K562 (cell line): Measurements from ENCODE around the gene DOCK7. TPM values are rescaled to one million over a fixed set of nuclear protein-coding genes. Genes with fewer than 3 reads are reported as not detected.

Experiments used
- ATAC-seq: fragments of 200-7000 bp; cut with Tn5 transposase; 3 replicates; pipeline ENCODE4 v1.9.1; 2020; ENCODE audit warnings: moderate library complexity
- BruUV-seq: library from RNA; stranded (reverse); fragments of 400-500 nt; replicated peaks from 2 replicates; lab custom pipeline; 2021; lab: Mats Ljungman, UMichigan
- CTCF ChIA-PET: fragments of 300-600 bp; formaldehyde crosslinking; extraction: SDS; loops from one replicate; lab custom pipeline; 2021; ENCODE audit warnings: low intra/inter-chr PET ratio; lab: Yijun Ruan, JAX
- POLR2A ChIA-PET: fragments of 300-600, 350-650 bp; sonication (Branson Sonifier 250); formaldehyde crosslinking; extraction: SDS; loops from one replicate; lab custom pipeline; 2021; ENCODE audit warnings: antibody characterized with exemption, inconsistent platforms; lab: Yijun Ruan, JAX
- DNase-seq, 4 experiments: peaks; one replicate each; pipeline versions ENCODE4 v3.0.0 to v3.0.0-alpha.2; 2011 to 2018; ENCODE audit warnings: low spot score in 3 of 4, mixed read lengths in 3 of 4; ENCODE audit errors: extremely low read depth in 1 of 4
- FAIRE-seq: peaks from 2 replicates; lab custom pipeline; 2011; peaks lifted over from hg19 to GRCh38; lab: Jason Lieb, UNC
- H2AFZ ChIP-seq: 2 replicates; pipeline ENCODE4 v1.6.0; 2011; ENCODE audit warnings: low read depth, low read length, control low read depth, inconsistent platforms
- H3K27ac ChIP-seq: fragments of 200-600 bp; 3 replicates; pipeline ENCODE4 v1.8.0; 2011; ENCODE audit warnings: low read depth, mild to moderate bottlenecking, control low read depth, inconsistent platforms, low read length, moderate library complexity, mixed read lengths; ENCODE audit errors: extremely low read depth
- H3K27me3 ChIP-seq, 2 experiments: fragments of 300-600 bp in 1 of 2; 2 replicates in 1 of 2; 3 replicates in 1 of 2; pipeline versions ENCODE4 v1.6.0 to v1.8.0; 2011; ENCODE audit warnings: inconsistent platforms in 2 of 2, low read length in 2 of 2, mild to moderate bottlenecking in 1 of 2, mixed read lengths in 1 of 2, moderate library complexity in 1 of 2; ENCODE audit not compliant: control insufficient read depth in 2 of 2, insufficient read depth in 2 of 2
- H3K36me3 ChIP-seq: fragments of 300-600 bp; 3 replicates; pipeline ENCODE4 v1.8.0; 2011; ENCODE audit warnings: mild to moderate bottlenecking, low read length, inconsistent platforms; ENCODE audit not compliant: control insufficient read depth, insufficient read depth
- H3K4me1 ChIP-seq, 2 experiments: fragments of 200-600 bp in 1 of 2; replicated peaks in 1 of 2; 2 replicates in 1 of 2; 3 replicates in 1 of 2; pipeline versions ENCODE4 v1.5.1 to v1.8.0; 2011; ENCODE audit warnings: inconsistent platforms in 2 of 2, low read length in 2 of 2, mild to moderate bottlenecking in 1 of 2, mixed read lengths in 1 of 2, moderate library complexity in 1 of 2; ENCODE audit not compliant: control insufficient read depth in 2 of 2, insufficient read depth in 2 of 2
- H3K4me2 ChIP-seq: 2 replicates; pipeline ENCODE4 v1.6.1; 2011; ENCODE audit warnings: low read length, control low read depth, inconsistent platforms, mixed read lengths; ENCODE audit not compliant: insufficient read depth
- H3K4me3 ChIP-seq: fragments of 200-600 bp; sonication (generic), shearing (Covaris generic); 2 replicates; pipeline ENCODE4 v1.5.1; 2016; ENCODE audit warnings: control low read depth, inconsistent platforms
- H3K79me2 ChIP-seq: fragments of 200-600 bp; 3 replicates; pipeline ENCODE4 v1.8.0; 2011; ENCODE audit warnings: low read length, inconsistent platforms; ENCODE audit not compliant: control insufficient read depth, insufficient read depth
- H3K9ac ChIP-seq, 2 experiments: 2 replicates each; pipeline versions ENCODE4 v1.6.0 to v1.6.1; 2011; ENCODE audit warnings: low read depth in 2 of 2, low read length in 2 of 2, control low read depth in 1 of 2, inconsistent platforms in 1 of 2, mild to moderate bottlenecking in 1 of 2, mixed read lengths in 1 of 2; ENCODE audit not compliant: insufficient read depth in 1 of 2
- H3K9me1 ChIP-seq: one replicate; pipeline ENCODE4 v1.6.0; 2011; ENCODE audit warnings: inconsistent platforms, mild to moderate bottlenecking, low read length, moderate library complexity; ENCODE audit not compliant: control insufficient read depth, insufficient read depth
- H3K9me3 ChIP-seq: replicated peaks from 2 replicates; pipeline ENCODE4 v1.5.1; 2011; ENCODE audit warnings: low read depth, low read length, inconsistent platforms; ENCODE audit not compliant: control insufficient read depth, insufficient read depth
- H4K20me1 ChIP-seq: replicated peaks from 2 replicates; pipeline ENCODE4 v1.6.1; 2011; ENCODE audit warnings: low read length, inconsistent platforms, mixed read lengths; ENCODE audit not compliant: control insufficient read depth, insufficient read depth
- CBX1 ChIP-seq: sonication (generic); IDR thresholded peaks from 2 replicates; pipeline ENCODE4 v1.6.1; 2016; ENCODE audit warnings: antibody characterized with exemption, low read depth, mild to moderate bottlenecking
- CREBBP ChIP-seq: IDR thresholded peaks from one replicate; pipeline ENCODE4 v1.6.1; 2012; ENCODE audit warnings: low read depth, mild to moderate bottlenecking, control low read depth, inconsistent platforms, low read length
- DEAF1 ChIP-seq: fragments of 450-650 bp; formaldehyde crosslinking; IDR thresholded peaks from 2 replicates; pipeline ENCODE4 v1.4.0; 2020; ENCODE audit warnings: mild to moderate bottlenecking, moderate library complexity
- KLF16 ChIP-seq: IDR thresholded peaks from 2 replicates; pipeline ENCODE4 v1.6.1; 2016; ENCODE audit warnings: antibody characterized with exemption
- MTA1 ChIP-seq: fragments of 450-650 bp; IDR thresholded peaks from 2 replicates; pipeline ENCODE4 v1.6.1; 2017; ENCODE audit warnings: borderline replicate concordance
- NFYB ChIP-seq: IDR thresholded peaks from 2 replicates; pipeline ENCODE4 v1.6.1; 2011; ENCODE audit warnings: mild to moderate bottlenecking, moderate library complexity; ENCODE audit not compliant: insufficient read length; ENCODE audit errors: extremely low read depth
- NR2F6 ChIP-seq: fragments of 450-650 bp; formaldehyde crosslinking; IDR thresholded peaks from 2 replicates; pipeline ENCODE4 v1.4.0; 2020; ENCODE audit warnings: mild to moderate bottlenecking
- NRF1 ChIP-seq, 2 experiments: fragments of 450-650 bp; IDR thresholded peaks in 1 of 2; conservative IDR thresholded peaks in 1 of 2; 2 replicates each; pipeline ENCODE4 v1.6.1; 2014; ENCODE audit warnings: mild to moderate bottlenecking in 2 of 2
- PKNOX1 ChIP-seq: fragments of 450-650 bp; IDR thresholded peaks from 2 replicates; pipeline ENCODE4 v1.6.1; 2016
- SNRNP70 ChIP-seq: fragments of 200-400 bp; formaldehyde crosslinking; optimal IDR thresholded peaks from 2 replicates; pipeline ENCODE3; 2017; ENCODE audit warnings: low read depth, low read length
- ZBTB17 ChIP-seq: fragments of 450-650 bp; formaldehyde crosslinking; IDR thresholded peaks from 2 replicates; pipeline ENCODE4 v1.4.0; 2020; ENCODE audit warnings: mild to moderate bottlenecking
- ZC3H4 ChIP-seq: sonication (generic); formaldehyde crosslinking; IDR thresholded peaks from 2 replicates; pipeline ENCODE4 v1.9.0; 2021; ENCODE audit warnings: missing genetic modification reagents, borderline replicate concordance
- WGBS: fragments of 100-300 bp; shearing (Covaris generic); methylation state at CpG from one replicate; pipeline ENCODE4 v1.1.6; 2016; ENCODE audit warnings: low coverage, mixed read lengths; ENCODE audit not compliant: insufficient coverage; ENCODE audit errors: missing lambda C conversion rate; 5-methylcytosine and 5-hydroxymethylcytosine counted together
- in situ Hi-C: fragments of 300-500 bp; cut with MboI; formaldehyde crosslinking; loops from 4 replicates; pipeline ENCODE4 v1.15.0; 2018; ENCODE audit warnings: inconsistent platforms, mixed read lengths
- intact Hi-C: fragments of 100-400 bp; cut with micrococcal nuclease; formaldehyde crosslinking; loops from 2 replicates; pipeline ENCODE4 v1.14.2; 2022
- polyA plus RNA-seq, 8 experiments: library from polyadenylated mRNA; depleted of rRNA in 4 of 8; stranded (reverse) in 5 of 8; unstranded in 3 of 8; fragments of >200 nt; fragmentation: Nextera tagmentation in 2 of 8; fragmentation: Illumina TruSeq in 1 of 8; extraction: Ambion mirVana in 2 of 8; extraction: Trizol in 1 of 8; gene quantifications; 2 replicates each; pipeline versions ENCODE4 v1.2.1 to v1.2.3, GENCODE V29; 2011 to 2014; ENCODE audit warnings: inconsistent platforms in 1 of 8, missing spikeins in 1 of 8
- total RNA-seq, 7 experiments: library from RNA; depleted of rRNA in 6 of 7; stranded (reverse); fragments of >200 nt in 6 of 7; fragmentation: Illumina TruSeq in 2 of 7; extraction: Trizol in 2 of 7; gene quantifications; 2 replicates each; pipeline versions ENCODE4 v1.2.1 to v1.2.3, GENCODE V29; 2011 to 2021; ENCODE audit warnings: low replicate concordance in 1 of 7
- TF ChIP-seq, protein P1 (sequence below): sonication (generic); formaldehyde crosslinking; IDR thresholded peaks from 2 replicates; pipeline ENCODE4 v1.8.0; 2023; ENCODE audit warnings: mild to moderate bottlenecking, missing genetic modification reagents
- TF ChIP-seq, protein P2 (sequence below): sonication (generic); formaldehyde crosslinking; IDR thresholded peaks from 2 replicates; pipeline ENCODE4 v1.8.1; 2023; ENCODE audit warnings: mild to moderate bottlenecking, missing genetic modification reagents
- TF ChIP-seq, protein P3 (sequence below): fragments of 250-450 bp; sonication (Bioruptor Pico); IDR thresholded peaks from 2 replicates; pipeline ENCODE4 v1.9.0; 2021; ENCODE audit warnings: mild to moderate bottlenecking, inconsistent platforms

The DOCK7 gene
- total and polyA plus RNA-seq, 9 of the 15 experiments (the other 6 are each of a cell fraction or from before 2014, with no cell fraction given) = 4.9 to 35.1 (median 12.6) TPM

DNA sequence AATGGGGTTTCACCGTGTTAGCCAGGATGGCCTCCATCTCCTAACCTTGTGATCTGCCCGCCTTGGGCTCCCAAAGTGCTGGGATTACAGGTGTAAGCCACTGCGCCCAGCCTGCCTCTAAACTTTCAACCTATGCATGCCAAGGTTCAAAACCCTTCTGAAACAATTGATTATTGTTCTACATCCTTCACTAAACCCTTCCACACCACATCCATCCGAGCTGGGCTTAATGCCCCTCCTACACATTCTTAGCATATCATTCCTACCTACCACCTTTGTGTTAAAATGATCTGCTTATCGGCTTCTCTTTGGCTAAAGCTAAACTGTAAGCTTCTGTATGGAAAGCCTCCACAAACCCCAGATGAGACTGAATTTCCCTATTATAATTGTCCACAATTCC, 40.8 kb upstream of the DOCK7 start:
- WGBS = 17% methylated on average over 5 of the region's 5 CpGs
- no peak for ATAC-seq
- no peaks in the 10 kb centered on the region for H4K20me1 ChIP-seq
- no TSS peak for BruUV-seq
- no peak overlapping the region for H3K4me3 ChIP-seq
- H3K9me1 ChIP-seq = no peaks in the 10 kb centered on the region
- H2AFZ ChIP-seq = no peak overlapping the region
- no peaks in the 10 kb centered on the region for H3K36me3 ChIP-seq
- no peaks in the 10 kb centered on the region for H3K9me3 ChIP-seq
- intact Hi-C loops = no loop called here
- DNase-seq = no peak
- POLR2A ChIA-PET = interaction anchor here (0.6 kb wide), 2 partner anchors 9 to 253 kb away, joined by 3 to 4 read pairs; no protein-coding TSS in a partner anchor
- no peaks in the 10 kb centered on the region for H3K79me2 ChIP-seq
- peaks cover 0 to 2% of the 10 kb centered on the region in 2 experiments; a peak in 2 of 5 replicates for H3K27me3 ChIP-seq
- no peaks in the 10 kb centered on the region for H3K4me1 ChIP-seq
- no peak overlapping the region for H3K9ac ChIP-seq
- no peak overlapping the region for H3K27ac ChIP-seq
- no peak for FAIRE-seq
- H3K4me2 ChIP-seq = no peak overlapping the region
- in situ Hi-C loops = no loop called here
- CTCF ChIA-PET = no interaction called here
- TF ChIP-seq MTA1 (no peak), NRF1 (conservative IDR thresholded peaks at IDR 0.05 in 1 of 2, IDR thresholded peaks at IDR 0.05 in 1 of 2) (no peak), DEAF1 (no peak), PKNOX1 (no peak), ZC3H4 (no peak), CBX1 (no peak), CREBBP (no peak), NFYB (no peak), ZBTB17 (CRISPR knock-in tag) (no peak), KLF16 (no peak), NR2F6 (CRISPR knock-in tag) (no peak), SNRNP70 (no peak)
- TF ChIP-seq, protein P1, sequence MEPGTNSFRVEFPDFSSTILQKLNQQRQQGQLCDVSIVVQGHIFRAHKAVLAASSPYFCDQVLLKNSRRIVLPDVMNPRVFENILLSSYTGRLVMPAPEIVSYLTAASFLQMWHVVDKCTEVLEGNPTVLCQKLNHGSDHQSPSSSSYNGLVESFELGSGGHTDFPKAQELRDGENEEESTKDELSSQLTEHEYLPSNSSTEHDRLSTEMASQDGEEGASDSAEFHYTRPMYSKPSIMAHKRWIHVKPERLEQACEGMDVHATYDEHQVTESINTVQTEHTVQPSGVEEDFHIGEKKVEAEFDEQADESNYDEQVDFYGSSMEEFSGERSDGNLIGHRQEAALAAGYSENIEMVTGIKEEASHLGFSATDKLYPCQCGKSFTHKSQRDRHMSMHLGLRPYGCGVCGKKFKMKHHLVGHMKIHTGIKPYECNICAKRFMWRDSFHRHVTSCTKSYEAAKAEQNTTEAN = no peak
- TF ChIP-seq, protein P2, sequence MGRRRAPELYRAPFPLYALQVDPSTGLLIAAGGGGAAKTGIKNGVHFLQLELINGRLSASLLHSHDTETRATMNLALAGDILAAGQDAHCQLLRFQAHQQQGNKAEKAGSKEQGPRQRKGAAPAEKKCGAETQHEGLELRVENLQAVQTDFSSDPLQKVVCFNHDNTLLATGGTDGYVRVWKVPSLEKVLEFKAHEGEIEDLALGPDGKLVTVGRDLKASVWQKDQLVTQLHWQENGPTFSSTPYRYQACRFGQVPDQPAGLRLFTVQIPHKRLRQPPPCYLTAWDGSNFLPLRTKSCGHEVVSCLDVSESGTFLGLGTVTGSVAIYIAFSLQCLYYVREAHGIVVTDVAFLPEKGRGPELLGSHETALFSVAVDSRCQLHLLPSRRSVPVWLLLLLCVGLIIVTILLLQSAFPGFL (CRISPR knock-in tag) = no peak
- TF ChIP-seq, protein P3, sequence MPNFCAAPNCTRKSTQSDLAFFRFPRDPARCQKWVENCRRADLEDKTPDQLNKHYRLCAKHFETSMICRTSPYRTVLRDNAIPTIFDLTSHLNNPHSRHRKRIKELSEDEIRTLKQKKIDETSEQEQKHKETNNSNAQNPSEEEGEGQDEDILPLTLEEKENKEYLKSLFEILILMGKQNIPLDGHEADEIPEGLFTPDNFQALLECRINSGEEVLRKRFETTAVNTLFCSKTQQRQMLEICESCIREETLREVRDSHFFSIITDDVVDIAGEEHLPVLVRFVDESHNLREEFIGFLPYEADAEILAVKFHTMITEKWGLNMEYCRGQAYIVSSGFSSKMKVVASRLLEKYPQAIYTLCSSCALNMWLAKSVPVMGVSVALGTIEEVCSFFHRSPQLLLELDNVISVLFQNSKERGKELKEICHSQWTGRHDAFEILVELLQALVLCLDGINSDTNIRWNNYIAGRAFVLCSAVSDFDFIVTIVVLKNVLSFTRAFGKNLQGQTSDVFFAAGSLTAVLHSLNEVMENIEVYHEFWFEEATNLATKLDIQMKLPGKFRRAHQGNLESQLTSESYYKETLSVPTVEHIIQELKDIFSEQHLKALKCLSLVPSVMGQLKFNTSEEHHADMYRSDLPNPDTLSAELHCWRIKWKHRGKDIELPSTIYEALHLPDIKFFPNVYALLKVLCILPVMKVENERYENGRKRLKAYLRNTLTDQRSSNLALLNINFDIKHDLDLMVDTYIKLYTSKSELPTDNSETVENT (CRISPR knock-in tag) = no peak
